Activated naive CD8-positive, alpha-beta T cell treated with anti-CD3 and anti-CD28 coated beads, Interleukin-2, amount 50 U/mL, for 24 hours (primary cell): ENCODE results near the gene RFX7.

Experiments
- ATAC-seq: fragments of 150-1000 bp; cut with Tn5 transposase; one replicate; pipeline ENCODE4 v1.10.0; 2021
- DNase-seq: peaks from one replicate; pipeline ENCODE4 v3.0.0; 2021
- H3K27ac Mint-ChIP-seq: one replicate; pipeline ENCODE4 v1.8.0; 2021; ENCODE audit warnings: mild to moderate bottlenecking, mixed read lengths
- H3K27me3 Mint-ChIP-seq: one replicate; pipeline ENCODE4 v1.8.0; 2021; ENCODE audit warnings: mixed read lengths
- H3K36me3 Mint-ChIP-seq: one replicate; pipeline ENCODE4 v1.8.0; 2021; ENCODE audit warnings: low read depth, mixed read lengths
- H3K4me1 Mint-ChIP-seq: one replicate; pipeline ENCODE4 v1.8.0; 2021; ENCODE audit warnings: mixed read lengths
- H3K4me3 Mint-ChIP-seq: one replicate; pipeline ENCODE4 v1.8.0; 2021; ENCODE audit warnings: mild to moderate bottlenecking, moderate library complexity, mixed read lengths
- H3K9me3 Mint-ChIP-seq: one replicate; pipeline ENCODE4 v1.8.0; 2021; ENCODE audit warnings: mixed read lengths

RFX7 gene

DNA sequence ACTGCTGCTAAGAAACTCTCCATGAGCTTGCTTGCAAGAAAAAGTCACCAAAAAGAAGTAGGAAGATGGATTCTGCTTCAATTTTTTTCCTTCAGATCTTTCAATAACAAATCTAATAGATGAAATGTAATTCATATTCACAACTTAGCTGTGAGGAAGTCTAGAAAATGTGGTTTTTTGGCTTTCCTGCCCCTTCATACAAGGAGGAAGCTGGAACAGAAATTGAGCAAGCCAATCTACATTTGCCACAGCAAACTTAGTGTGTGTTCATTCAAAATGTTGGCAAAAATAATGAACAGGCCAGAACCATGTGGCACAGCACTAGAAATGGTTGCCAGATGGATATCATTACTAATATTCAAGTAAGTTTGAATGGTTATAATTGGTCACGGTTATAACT, 157.1 kb downstream of the RFX7 start:
- Mint-ChIP-seq H3K27ac (no peak overlapping the region), H3K36me3 (no peaks in the 10 kb centered on the region), H3K27me3 (peaks cover 2% of the 10 kb centered on the region), H3K9me3 (peaks cover 8% of the 10 kb centered on the region), H3K4me1 (peaks cover 2% of the 10 kb centered on the region), H3K4me3 (no peak overlapping the region)
- ATAC-seq (no peak), DNase-seq (no peak)

DNA sequence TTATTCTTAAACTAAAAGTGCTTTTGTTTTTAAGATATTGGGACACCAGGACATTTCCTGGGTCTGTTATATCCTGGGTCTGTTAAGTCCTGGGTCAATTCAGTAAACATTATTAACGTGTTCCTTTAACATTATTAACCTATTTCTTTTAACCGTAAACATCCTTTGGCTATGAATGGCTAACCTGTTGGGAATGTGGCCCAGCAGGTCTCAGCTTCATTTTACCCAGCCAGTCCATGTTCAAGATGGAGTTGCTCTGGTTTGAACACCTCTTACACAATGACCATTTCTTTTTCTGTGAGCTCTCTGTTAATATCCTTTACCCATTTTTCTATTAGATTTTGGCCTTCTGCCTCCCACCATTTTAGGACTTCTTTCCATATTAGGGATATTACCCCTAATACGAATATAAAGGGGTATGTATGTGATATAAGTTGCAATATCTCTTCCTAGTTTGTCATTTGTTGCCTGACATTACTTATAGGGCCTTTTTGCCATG, 161.4 kb downstream of the RFX7 start:
- no peaks in the 10 kb centered on the region for H3K36me3 Mint-ChIP-seq
- peaks cover 4% of the 10 kb centered on the region for H3K27me3 Mint-ChIP-seq
- H3K4me3 Mint-ChIP-seq: no peak overlapping the region
- DNase-seq (no peak), ATAC-seq (no peak)
- H3K4me1 Mint-ChIP-seq: no peaks in the 10 kb centered on the region
- H3K9me3 Mint-ChIP-seq: peaks cover 7% of the 10 kb centered on the region
- H3K27ac Mint-ChIP-seq: no peak overlapping the region

DNA sequence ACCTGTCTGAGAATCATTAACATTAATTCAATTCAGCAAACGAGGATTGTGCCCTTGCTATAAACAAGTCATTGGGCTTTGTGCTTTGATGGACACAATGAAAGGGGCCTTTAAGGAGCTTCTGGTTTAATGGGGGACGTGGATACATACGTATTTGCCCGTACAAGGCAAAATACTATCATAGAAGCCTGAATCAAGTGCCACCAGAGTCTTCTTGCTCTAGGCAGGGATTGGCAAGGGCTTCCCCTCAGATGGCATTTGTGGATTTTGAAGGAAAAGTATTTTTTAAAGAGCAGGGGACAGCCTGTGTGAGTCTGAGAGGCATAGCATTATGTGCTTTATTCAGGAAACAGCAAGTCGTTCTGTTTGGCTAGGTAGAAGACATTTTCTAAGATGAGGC, 166.6 kb downstream of the RFX7 start:
- Mint-ChIP-seq H3K4me1 (no peaks in the 10 kb centered on the region), H3K4me3 (no peak overlapping the region), H3K36me3 (no peaks in the 10 kb centered on the region), H3K27ac (no peak overlapping the region), H3K9me3 (peaks cover 3% of the 10 kb centered on the region), H3K27me3 (peaks cover 3% of the 10 kb centered on the region)
- no peak for DNase-seq
- no peak for ATAC-seq

DNA sequence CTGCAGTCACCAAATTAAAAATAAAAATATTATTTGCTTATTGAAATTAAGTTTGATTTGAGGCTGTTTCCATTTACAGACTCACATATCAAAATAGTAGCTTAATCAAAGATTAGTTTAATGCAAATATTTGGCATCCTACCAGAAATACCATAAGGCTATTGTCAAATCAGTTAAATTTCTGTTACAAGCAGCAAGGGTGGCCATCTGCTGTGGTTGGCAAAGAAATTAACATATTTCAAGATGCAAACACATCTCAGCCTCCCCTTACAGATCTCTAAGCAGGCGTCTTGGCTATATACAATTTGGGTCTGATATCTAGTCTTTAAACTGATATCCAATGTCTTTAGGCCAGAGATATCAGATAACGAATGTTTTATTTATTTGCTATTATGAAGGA, 167.0 kb downstream of the RFX7 start:
- Mint-ChIP-seq H3K36me3 (peaks cover 1% of the 10 kb centered on the region), H3K4me3 (no peak overlapping the region), H3K27ac (no peak overlapping the region), H3K9me3 (peaks cover 3% of the 10 kb centered on the region), H3K4me1 (no peaks in the 10 kb centered on the region), H3K27me3 (peaks cover 3% of the 10 kb centered on the region)
- no peak for ATAC-seq
- DNase-seq: no peak

DNA sequence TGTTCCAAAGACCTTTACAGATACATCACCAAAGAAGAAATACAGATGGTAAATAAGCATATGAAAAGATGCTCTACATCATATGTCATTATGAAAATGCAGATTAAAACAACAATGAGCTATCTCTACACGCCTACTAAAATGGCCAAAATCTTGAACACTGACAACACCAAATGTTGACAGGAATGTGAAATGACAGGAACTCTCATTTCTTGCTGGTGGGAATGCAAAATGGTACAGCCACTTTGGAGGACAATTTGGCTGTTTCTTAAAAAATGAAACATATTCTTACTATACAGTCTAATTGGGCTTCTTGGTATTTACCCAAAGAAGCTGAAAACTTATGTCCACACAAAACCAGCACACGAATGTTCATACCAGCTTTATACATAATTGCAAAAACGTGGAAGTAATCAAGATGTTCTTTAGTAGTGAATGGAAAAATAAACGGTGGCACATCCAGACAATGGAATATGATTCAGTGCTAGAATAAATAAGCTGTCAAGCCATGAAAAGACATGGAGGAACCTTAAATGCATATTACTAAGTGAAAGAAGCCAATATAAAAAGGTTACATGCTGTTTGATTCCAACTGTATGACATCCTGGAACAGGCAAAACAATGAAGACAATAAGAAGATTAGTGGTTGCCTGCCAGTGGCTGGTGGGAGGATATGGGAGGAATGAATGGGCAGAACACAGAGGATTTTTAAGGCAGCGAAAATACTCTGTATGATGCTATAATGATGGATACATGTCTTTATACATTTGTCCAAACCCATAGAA, 169.0 kb downstream of the RFX7 start:
- Mint-ChIP-seq H3K9me3 (peaks cover 10% of the 10 kb centered on the region), H3K27me3 (peaks cover 3% of the 10 kb centered on the region), H3K36me3 (peaks cover 1% of the 10 kb centered on the region), H3K4me1 (no peaks in the 10 kb centered on the region), H3K4me3 (no peak overlapping the region), H3K27ac (no peak overlapping the region)
- DNase-seq: no peak
- ATAC-seq: no peak

DNA sequence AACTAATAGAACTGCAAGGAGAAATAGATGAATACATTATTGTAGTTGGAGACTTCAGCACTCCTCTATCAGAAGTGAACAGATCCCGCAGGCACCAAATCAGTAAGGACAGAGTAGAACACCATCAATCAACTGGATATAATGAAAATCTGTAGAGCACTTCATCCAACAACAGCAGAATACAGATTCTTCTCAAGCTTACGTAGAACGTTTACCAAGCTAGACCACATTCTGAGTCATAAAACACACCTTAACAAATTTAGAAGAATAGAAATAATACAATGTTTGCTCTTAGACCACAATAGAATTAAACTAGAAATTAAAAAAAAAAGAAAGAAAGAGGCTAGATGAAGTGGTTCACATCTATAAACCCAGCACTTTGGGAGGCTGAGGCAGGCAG, 179.5 kb downstream of the RFX7 start:
- no peaks in the 10 kb centered on the region for H3K36me3 Mint-ChIP-seq
- no peak for DNase-seq
- no peak overlapping the region for H3K4me3 Mint-ChIP-seq
- no peak for ATAC-seq
- H3K27ac Mint-ChIP-seq: no peak overlapping the region
- no peaks in the 10 kb centered on the region for H3K4me1 Mint-ChIP-seq
- H3K27me3 Mint-ChIP-seq: peaks cover 2% of the 10 kb centered on the region
- peaks cover 10% of the 10 kb centered on the region for H3K9me3 Mint-ChIP-seq

DNA sequence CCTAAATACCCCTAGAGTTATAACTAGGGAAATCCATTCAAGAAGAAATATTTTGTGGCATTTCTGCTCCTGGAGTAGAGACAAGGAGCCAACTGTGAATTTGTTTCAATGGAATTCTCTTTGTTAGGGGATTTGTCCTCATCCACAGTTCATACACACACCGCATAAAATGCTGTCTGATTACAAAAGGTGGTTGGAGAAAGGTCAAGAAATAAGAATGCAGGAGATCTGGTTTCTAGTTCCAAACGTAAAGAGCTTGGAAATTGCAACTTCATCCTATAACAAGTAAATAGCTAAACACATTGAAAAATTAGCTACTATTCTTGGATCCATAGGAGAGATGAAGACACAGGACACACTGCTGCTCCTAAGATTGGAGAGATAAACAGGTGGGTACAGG, 184.0 kb downstream of the RFX7 start:
- no peaks in the 10 kb centered on the region for H3K4me1 Mint-ChIP-seq
- H3K36me3 Mint-ChIP-seq: no peaks in the 10 kb centered on the region
- ATAC-seq (no peak), DNase-seq (no peak)
- H3K27ac Mint-ChIP-seq: no peak overlapping the region
- peaks cover 2% of the 10 kb centered on the region for H3K27me3 Mint-ChIP-seq
- H3K9me3 Mint-ChIP-seq: peaks cover 10% of the 10 kb centered on the region
- H3K4me3 Mint-ChIP-seq: no peak overlapping the region

DNA sequence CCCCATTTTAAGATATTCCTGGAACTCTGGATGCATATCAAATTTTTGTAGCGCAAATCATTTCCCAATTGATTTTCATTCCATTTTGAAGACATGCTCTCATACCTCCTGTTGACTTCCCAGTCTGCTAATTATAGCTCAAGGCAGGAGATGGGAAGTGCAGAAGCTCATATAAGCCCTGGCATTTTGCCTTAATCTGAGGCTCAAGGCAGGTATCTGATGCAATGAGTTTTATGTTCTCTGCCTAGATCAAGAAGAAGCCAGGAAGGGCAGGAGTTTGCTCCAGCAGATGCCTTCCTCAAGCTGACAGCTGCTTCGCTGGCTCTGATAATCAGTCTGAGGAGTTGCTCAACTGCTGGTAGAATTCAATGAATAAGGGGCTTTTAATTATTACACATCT, 184.7 kb downstream of the RFX7 start:
- ATAC-seq (no peak), DNase-seq (no peak)
- Mint-ChIP-seq H3K4me1 (no peaks in the 10 kb centered on the region), H3K36me3 (no peaks in the 10 kb centered on the region), H3K4me3 (no peak overlapping the region), H3K27ac (no peak overlapping the region), H3K27me3 (peaks cover 2% of the 10 kb centered on the region), H3K9me3 (peaks cover 10% of the 10 kb centered on the region)

DNA sequence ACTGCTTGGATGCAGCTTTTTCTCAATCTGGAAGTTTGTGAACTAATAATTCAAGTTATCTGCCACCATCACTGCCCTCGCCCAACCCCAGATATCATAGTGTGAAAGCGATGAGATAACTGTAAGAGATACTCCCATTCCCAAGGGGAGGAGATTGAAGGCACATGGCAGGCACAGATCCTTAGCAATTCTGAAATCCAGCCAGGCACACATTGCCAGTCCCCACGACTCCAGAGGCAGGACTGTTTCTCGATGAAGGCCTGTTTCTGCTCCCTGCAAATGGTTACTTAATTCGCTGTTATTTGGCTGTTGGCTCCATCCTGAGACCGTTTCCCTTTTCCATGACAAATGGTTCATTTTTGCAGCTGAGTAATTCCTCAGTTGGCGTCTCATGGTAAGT, 187.1 kb downstream of the RFX7 start:
- DNase-seq (no peak), ATAC-seq (no peak)
- peaks cover 4% of the 10 kb centered on the region for H3K9me3 Mint-ChIP-seq
- no peak overlapping the region for H3K27ac Mint-ChIP-seq
- H3K4me1 Mint-ChIP-seq: peaks cover 3% of the 10 kb centered on the region
- H3K36me3 Mint-ChIP-seq: no peaks in the 10 kb centered on the region
- no peaks in the 10 kb centered on the region for H3K27me3 Mint-ChIP-seq
- H3K4me3 Mint-ChIP-seq: no peak overlapping the region

DNA sequence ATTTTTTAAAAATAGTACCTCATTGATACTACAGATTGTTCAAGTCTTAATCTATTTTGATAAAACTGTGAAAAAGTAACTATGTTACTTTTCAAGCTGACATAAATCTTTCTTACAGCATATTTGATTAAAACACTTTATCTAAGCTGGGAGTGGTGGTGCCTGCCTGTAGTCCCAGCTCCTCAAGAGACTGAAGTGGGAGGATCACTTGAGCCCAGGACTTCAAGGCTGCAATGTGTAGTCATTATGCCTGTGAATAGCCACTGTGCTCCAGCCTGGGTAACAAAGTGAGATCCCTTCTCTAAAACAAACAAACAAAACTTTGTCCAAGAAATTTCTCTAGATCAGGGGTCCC, 190.7 kb downstream of the RFX7 start:
- no peak for DNase-seq
- H3K9me3 Mint-ChIP-seq: no peaks in the 10 kb centered on the region
- H3K4me3 Mint-ChIP-seq: no peak overlapping the region
- H3K27ac Mint-ChIP-seq: no peak overlapping the region
- H3K36me3 Mint-ChIP-seq: no peaks in the 10 kb centered on the region
- peaks cover 3% of the 10 kb centered on the region for H3K4me1 Mint-ChIP-seq
- H3K27me3 Mint-ChIP-seq: no peaks in the 10 kb centered on the region
- ATAC-seq: no peak

DNA sequence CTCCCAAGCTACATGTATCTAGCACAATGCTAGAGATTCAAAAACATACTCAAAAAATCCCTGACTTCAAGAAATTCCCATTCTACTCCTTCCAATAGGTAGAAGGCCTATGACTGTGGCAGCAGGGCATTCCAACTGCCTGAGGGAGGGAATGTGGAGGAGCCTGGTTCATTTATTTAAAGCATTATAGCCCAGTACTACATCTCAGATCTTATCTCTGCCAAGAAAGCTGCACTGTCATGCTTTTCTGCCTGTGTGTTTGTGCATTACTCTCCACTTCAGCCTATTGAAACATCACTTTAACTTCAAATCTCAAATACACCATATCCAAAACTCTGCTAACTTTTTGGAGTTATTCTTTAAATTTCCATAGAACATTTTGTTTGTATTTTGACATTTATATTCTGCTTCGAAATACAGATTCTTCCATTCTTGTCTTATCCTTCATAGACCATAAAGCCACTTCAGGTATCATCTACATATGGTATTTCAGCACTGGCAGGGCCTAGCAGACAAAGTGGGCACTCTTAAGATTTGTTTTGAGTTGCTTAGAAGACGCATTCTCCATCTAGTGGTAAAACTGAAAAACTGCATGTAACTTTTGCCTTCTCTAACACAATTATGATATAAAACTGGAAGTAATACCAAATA, 191.2 kb downstream of the RFX7 start:
- Mint-ChIP-seq H3K27me3 (no peaks in the 10 kb centered on the region), H3K4me1 (peaks cover 4% of the 10 kb centered on the region), H3K27ac (no peak overlapping the region), H3K36me3 (no peaks in the 10 kb centered on the region), H3K9me3 (no peaks in the 10 kb centered on the region), H3K4me3 (no peak overlapping the region)
- no peak for DNase-seq
- no peak for ATAC-seq

DNA sequence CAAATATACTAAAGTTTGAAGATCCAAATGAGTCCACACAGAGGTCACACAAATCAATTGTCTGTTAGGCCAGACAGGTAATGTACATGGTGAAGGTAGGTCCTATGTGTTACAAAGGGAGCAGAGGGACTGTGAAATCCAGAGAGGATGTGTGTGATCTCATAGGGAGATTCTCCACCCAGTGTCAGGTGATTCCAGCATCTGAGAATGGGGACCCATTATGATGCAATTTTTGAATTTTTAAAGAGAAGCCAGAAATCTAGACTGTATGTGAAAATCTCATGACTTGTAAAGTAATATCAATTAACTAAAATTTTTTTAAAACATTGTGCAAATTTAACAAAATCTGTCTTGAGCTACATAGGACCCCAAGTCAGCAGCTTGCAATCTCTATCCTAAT, 192.0 kb downstream of the RFX7 start:
- H3K27ac Mint-ChIP-seq: no peak overlapping the region
- H3K36me3 Mint-ChIP-seq: no peaks in the 10 kb centered on the region
- ATAC-seq (no peak), DNase-seq (no peak)
- no peaks in the 10 kb centered on the region for H3K27me3 Mint-ChIP-seq
- H3K4me3 Mint-ChIP-seq: no peak overlapping the region
- H3K4me1 Mint-ChIP-seq: peaks cover 6% of the 10 kb centered on the region
- H3K9me3 Mint-ChIP-seq: no peaks in the 10 kb centered on the region

DNA sequence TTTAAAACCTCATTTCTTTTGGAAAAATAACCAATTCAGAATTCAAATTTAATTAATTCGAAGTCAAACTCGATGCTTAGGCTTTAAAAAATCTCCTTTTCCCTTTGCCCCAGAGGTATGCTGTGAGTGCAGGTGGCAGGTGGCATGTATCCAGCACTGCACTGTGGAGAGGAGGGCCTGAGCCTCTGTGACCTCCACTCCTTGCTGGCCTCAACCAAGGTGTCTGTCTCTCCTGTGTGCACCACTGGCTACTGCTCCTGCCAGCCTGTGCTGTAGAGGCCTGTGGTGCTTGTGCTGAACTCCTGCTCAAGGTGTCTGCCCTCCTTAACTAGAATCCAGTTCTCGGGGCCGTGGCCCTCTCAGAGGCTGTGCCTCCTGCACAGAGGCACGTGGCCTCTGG, 194.1 kb downstream of the RFX7 start:
- no peaks in the 10 kb centered on the region for H3K27me3 Mint-ChIP-seq
- H3K27ac Mint-ChIP-seq: no peak overlapping the region
- DNase-seq (no peak), ATAC-seq (no peak)
- H3K9me3 Mint-ChIP-seq: peaks cover 11% of the 10 kb centered on the region
- peaks cover 7% of the 10 kb centered on the region for H3K4me1 Mint-ChIP-seq
- H3K4me3 Mint-ChIP-seq: no peak overlapping the region
- H3K36me3 Mint-ChIP-seq: peaks cover 2% of the 10 kb centered on the region

DNA sequence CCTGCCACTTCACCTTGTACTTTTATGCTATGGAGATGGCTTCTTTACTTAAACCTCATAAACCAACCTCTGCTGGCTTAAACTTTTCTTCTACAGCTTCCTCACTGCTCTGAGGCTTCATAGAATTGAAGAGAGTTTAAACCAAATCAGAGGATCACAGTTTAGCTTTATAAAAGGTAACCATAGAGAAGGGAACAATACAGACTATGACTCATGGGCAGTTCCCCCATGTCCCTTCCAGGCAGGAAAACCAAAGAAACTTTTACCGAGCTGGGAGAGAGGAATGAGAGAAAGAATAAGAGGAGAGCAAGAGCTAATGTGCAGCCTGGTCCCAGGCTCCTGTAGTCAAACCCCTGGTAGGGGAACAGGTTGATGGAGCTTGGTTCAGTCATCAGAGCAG, 196.3 kb downstream of the RFX7 start:
- H3K27ac Mint-ChIP-seq: no peak overlapping the region
- peaks cover 14% of the 10 kb centered on the region for H3K36me3 Mint-ChIP-seq
- peaks cover 3% of the 10 kb centered on the region for H3K27me3 Mint-ChIP-seq
- H3K4me3 Mint-ChIP-seq: no peak overlapping the region
- ATAC-seq (no peak), DNase-seq (no peak)
- H3K4me1 Mint-ChIP-seq: peaks cover 25% of the 10 kb centered on the region
- peaks cover 28% of the 10 kb centered on the region for H3K9me3 Mint-ChIP-seq

DNA sequence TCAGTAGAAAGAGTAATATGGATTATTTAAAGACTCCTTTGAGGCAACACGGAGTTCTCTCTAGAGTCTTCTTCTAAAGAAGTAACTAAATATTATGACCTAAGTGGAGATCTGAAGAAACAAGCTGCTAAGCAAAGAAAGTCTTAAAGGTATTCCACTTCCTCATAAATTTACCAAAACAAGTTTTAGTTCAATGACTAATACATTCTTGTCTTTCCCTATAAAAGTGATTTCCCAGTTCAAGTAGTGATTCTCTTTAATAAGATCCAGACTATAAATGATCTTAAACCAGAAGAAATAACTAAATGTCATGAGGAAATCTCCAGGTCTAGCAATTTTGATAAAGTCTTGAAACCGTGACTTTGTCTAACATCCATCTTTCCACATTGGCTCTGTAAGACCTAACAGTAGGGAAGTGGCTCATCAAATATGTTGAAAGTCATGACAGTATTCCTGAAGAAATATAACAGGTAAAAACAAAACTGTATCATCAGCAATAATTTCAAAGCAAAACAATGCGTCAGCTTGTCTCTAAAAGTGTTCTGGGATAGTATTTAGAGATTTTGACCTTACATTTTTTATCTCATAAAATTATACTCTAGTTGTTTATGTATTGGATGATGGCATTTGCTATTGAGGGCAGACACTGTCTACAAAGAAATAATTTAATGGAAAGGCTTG, 198.5 kb downstream of the RFX7 start:
- ATAC-seq (no peak), DNase-seq (no peak)
- H3K4me3 Mint-ChIP-seq: no peak overlapping the region
- peaks cover 3% of the 10 kb centered on the region for H3K27me3 Mint-ChIP-seq
- peaks cover 43% of the 10 kb centered on the region for H3K4me1 Mint-ChIP-seq
- peaks cover 15% of the 10 kb centered on the region for H3K36me3 Mint-ChIP-seq
- H3K9me3 Mint-ChIP-seq: peaks cover 28% of the 10 kb centered on the region
- no peak overlapping the region for H3K27ac Mint-ChIP-seq
